Lung (tissue), 12 donors: Measurements from ENCODE around the gene TMEM178B. TPM values are rescaled to one million over a fixed set of nuclear protein-coding genes. Genes with fewer than 3 reads are reported as not detected.

Experiments used
- ATAC-seq: fragments of 200-7000 bp; cut with Tn5 transposase; one replicate; pipeline ENCODE4 v1.9.1; 2020; ENCODE audit warnings: moderate number of reproducible peaks; ENCODE audit not compliant: insufficient read depth, low FRiP score
- DNase-seq, 3 donors: peaks; one replicate each; pipeline ENCODE4 v3.0.0-alpha.2; 2013 to 2017
- H3K27ac ChIP-seq, 2 donors: one replicate each; pipeline ENCODE4 v1.5.1; 2013; ENCODE audit warnings: mild to moderate bottlenecking in 2 of 2, moderate library complexity in 2 of 2, control low read depth in 1 of 2, inconsistent platforms in 1 of 2, low read depth in 1 of 2, low read length in 1 of 2
- H3K27me3 ChIP-seq, 3 donors: one replicate each; pipeline ENCODE4 v1.5.1; 2013; ENCODE audit warnings: low read length in 2 of 3; ENCODE audit not compliant: control insufficient read depth in 3 of 3, insufficient read depth in 3 of 3
- H3K36me3 ChIP-seq, 4 donors: one replicate each; pipeline ENCODE4 v1.5.1; 2013; ENCODE audit warnings: low read length in 4 of 4, mild to moderate bottlenecking in 1 of 4, moderate library complexity in 1 of 4; ENCODE audit not compliant: control insufficient read depth in 4 of 4, insufficient read depth in 4 of 4
- H3K4me1 ChIP-seq, 5 donors: one replicate each; pipeline ENCODE4 v1.5.1; 2013; ENCODE audit warnings: low read length in 5 of 5, mild to moderate bottlenecking in 2 of 5, moderate library complexity in 1 of 5; ENCODE audit not compliant: control insufficient read depth in 5 of 5, insufficient read depth in 5 of 5
- H3K4me3 ChIP-seq: one replicate; pipeline ENCODE4 v1.5.1; 2013; ENCODE audit warnings: mild to moderate bottlenecking, control low read depth, moderate library complexity
- H3K9ac ChIP-seq, 2 donors: one replicate each; pipeline ENCODE4 v1.5.1; 2013; ENCODE audit warnings: low read length in 2 of 2, control low read depth in 1 of 2; ENCODE audit not compliant: insufficient read depth in 1 of 2
- H3K9me3 ChIP-seq, 4 donors: one replicate each; pipeline ENCODE4 v1.5.1; 2013; ENCODE audit warnings: low read length in 3 of 4, mild to moderate bottlenecking in 1 of 4, moderate library complexity in 1 of 4; ENCODE audit not compliant: control insufficient read depth in 4 of 4, insufficient read depth in 3 of 4
- CTCF ChIP-seq: IDR thresholded peaks from 2 replicates; pipeline ENCODE4 v1.5.1; 2012; ENCODE audit warnings: mild to moderate bottlenecking; ENCODE audit errors: control extremely low read depth, extremely low read depth
- WGBS, 2 donors: extraction: QIAGEN DNeasy Blood & Tissue Kit; methylation state at CpG; one replicate each; pipeline ENCODE4 v1.1.7; 2013; 5-methylcytosine and 5-hydroxymethylcytosine counted together
- polyA plus RNA-seq, 2 donors: library from polyadenylated mRNA; stranded (reverse); fragments of 200-250 nt; gene quantifications; one replicate each; pipeline ENCODE4 v1.2.1, GENCODE V29; 2013
- total RNA-seq, 2 donors: library from RNA; depleted of rRNA in 1 of 2; stranded (reverse); fragments of >200 nt in 1 of 2; gene quantifications; one replicate each; pipeline ENCODE4 v1.2.1, GENCODE V29; 2014 to 2021
- donor health status: control.
- donor health status: control.
- donor health status: Bipolar disorder and iron deficiency.
- donor health status: healthy.
- donor health status: DM: yes; HTN: yes; CAD: no.

The TMEM178B gene
- total and polyA plus RNA-seq, 4 donors, result 0.04 to 2.4 (median 0.48) TPM

- H3K4me3 ChIP-seq, result no peak overlapping the region
- H3K36me3 ChIP-seq, result no peaks in the 10 kb centered on the region
- no peak overlapping the region for H3K9ac ChIP-seq
- no peaks in the 10 kb centered on the region for H3K4me1 ChIP-seq
- WGBS, 2 donors, result 84 to 91% methylated on average over 14 of the region's 14 CpGs
- DNase-seq (no peak), ATAC-seq (no peak)
- no peak for TF ChIP-seq CTCF
- H3K9me3 ChIP-seq, result no peaks in the 10 kb centered on the region
- H3K27ac ChIP-seq, result no peak overlapping the region
- H3K27me3 ChIP-seq, result no peaks in the 10 kb centered on the region
These were observed 31.4 kb upstream of the TMEM178B start for GRCh38 chr7:141042222-141043193.

- WGBS, 2 donors, result 79 to 89% methylated on average over 4 of the region's 4 CpGs
- no peak for DNase-seq
- H3K9ac ChIP-seq, result no peak overlapping the region
- ATAC-seq, result no peak
- H3K4me3 ChIP-seq, result no peak overlapping the region
- H3K9me3 ChIP-seq, result no peaks in the 10 kb centered on the region
- no peaks in the 10 kb centered on the region for H3K4me1 ChIP-seq
- no peak for TF ChIP-seq CTCF
- H3K36me3 ChIP-seq, result no peaks in the 10 kb centered on the region
- no peaks in the 10 kb centered on the region for H3K27me3 ChIP-seq
- no peak overlapping the region for H3K27ac ChIP-seq
These were observed 30.2 kb upstream of the TMEM178B start for GRCh38 chr7:141043616-141044015.

GRCh38 chr7:141045126-141045841 lies 28.6 kb upstream of the TMEM178B start:
- whole genome bisulfite sequencing, 2 donors, result 57 to 60% methylated on average over 7 of the region's 7 CpGs
- TF ChIP-seq CTCF, result no peak
- H3K36me3 ChIP-seq, result no peaks in the 10 kb centered on the region

More at GRCh38 chr7:141045126-141045841, 28.6 kb upstream of the TMEM178B start:
- H3K9me3 ChIP-seq, result no peaks in the 10 kb centered on the region
- H3K4me1 ChIP-seq, result no peaks in the 10 kb centered on the region
- no peak overlapping the region for H3K27ac ChIP-seq
- DNase-seq (no peak), ATAC-seq (no peak)
- H3K4me3 ChIP-seq, result no peak overlapping the region
- H3K9ac ChIP-seq, result no peak overlapping the region
- no peaks in the 10 kb centered on the region for H3K27me3 ChIP-seq
